ENCODE results near the gene AGPAT4.

The AGPAT4 gene

DNA sequence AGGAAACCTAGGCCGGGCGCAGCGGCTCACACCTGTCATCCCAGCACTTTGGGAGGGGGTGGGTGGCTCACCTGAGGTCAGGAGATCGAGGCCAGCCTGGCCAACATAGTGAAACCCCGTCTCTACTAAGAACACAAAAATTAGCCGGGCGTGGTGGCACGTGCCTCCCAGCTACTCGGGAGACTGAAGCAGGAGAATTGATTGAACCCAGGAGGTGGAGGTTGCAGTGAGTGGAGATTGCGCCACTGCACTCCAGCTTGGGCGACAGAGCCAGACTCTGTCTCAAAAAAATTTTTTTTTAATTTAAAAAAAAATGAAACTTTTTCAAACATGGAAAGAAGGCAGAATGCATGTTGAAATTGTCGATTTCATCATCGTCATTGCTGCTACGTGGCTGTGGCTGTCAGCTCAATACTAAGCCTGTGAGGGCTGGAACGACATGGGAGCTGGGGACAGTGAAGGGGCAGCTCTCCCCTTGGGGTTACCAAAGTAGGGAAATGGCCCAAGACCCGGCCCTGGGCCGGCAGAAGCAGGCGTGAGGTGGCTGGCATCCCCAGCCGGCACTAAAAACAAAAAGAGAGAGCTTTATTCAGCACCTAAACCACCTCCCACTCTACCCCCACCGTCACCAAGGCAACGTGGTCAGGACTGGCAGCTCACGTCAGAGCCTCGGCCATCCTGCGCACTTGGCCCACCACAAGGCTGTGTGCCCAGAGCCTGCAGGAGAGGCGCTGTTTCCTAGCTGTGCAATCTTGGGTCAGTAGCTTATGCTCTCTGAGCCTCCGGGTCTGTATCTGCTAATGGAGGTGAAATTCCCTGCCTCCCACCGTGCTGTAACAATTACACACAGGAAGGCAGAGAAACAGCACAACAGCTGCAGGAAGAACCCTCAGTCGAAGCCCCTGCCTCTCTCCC is 30.8 kb downstream of the AGPAT4 start:
- Histone ChIP-seq H3K27me3 (ENCODE audit: control insufficient read depth, low read length) (no peaks in the 10 kb centered on the region), H3K9me3 (ENCODE audit: control insufficient read depth, insufficient read depth, low read length) (no peaks in the 10 kb centered on the region), H4K20me1 (ENCODE audit: control insufficient read depth, insufficient read depth, low read depth, low read length) (no peaks in the 10 kb centered on the region), H3K4me3 (ENCODE audit: low read length) (no peak overlapping the region), H3F3A (ENCODE audit: control insufficient read depth, insufficient read depth) (no peaks in the 10 kb centered on the region), H3K4me1 (ENCODE audit: control insufficient read depth, low read length) (no peaks in the 10 kb centered on the region), H3K27ac (ENCODE audit: low read depth, low read length) (no peak overlapping the region), H3K4me2 (ENCODE audit: low read length) (no peak overlapping the region), H3K9me2 (replicated peaks; ENCODE audit: control insufficient read depth, low read length) (no peaks in the 10 kb centered on the region), H3K36me3 (ENCODE audit: control insufficient read depth, low read length) (no peaks in the 10 kb centered on the region), H3K79me2 (ENCODE audit: control insufficient read depth, low read length) (no peaks in the 10 kb centered on the region)
- no peak for TF ChIP-seq EZH2phosphoT487 (IDR thresholded peaks at IDR 0.05; ENCODE audit: borderline replicate concordance, low read length)
- TF ChIP-seq, protein P1, sequence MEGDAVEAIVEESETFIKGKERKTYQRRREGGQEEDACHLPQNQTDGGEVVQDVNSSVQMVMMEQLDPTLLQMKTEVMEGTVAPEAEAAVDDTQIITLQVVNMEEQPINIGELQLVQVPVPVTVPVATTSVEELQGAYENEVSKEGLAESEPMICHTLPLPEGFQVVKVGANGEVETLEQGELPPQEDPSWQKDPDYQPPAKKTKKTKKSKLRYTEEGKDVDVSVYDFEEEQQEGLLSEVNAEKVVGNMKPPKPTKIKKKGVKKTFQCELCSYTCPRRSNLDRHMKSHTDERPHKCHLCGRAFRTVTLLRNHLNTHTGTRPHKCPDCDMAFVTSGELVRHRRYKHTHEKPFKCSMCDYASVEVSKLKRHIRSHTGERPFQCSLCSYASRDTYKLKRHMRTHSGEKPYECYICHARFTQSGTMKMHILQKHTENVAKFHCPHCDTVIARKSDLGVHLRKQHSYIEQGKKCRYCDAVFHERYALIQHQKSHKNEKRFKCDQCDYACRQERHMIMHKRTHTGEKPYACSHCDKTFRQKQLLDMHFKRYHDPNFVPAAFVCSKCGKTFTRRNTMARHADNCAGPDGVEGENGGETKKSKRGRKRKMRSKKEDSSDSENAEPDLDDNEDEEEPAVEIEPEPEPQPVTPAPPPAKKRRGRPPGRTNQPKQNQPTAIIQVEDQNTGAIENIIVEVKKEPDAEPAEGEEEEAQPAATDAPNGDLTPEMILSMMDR (IDR thresholded peaks at IDR 0.05; ENCODE audit: low read depth, low read length, poor library complexity, severe bottlenecking) = no peak

DNA sequence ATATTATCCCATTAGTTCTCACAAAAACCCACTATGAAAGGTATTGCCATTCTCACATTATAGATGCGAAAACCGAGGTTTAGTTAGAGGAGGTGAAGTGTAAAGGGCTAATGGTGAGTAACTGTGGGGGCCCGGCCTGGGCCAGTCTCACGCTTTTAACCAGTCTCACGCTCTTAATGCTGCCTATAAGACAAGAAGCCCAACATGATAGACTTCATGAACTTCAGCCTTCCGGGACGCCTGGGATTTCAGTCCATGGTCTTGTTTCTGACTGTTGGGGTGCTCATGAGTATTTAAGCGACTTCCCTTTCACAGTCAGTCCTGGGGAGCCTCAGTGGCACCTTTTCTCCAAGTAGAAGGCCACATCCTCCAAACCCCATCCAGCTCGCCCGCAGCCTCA is 31.7 kb downstream of the AGPAT4 start:
- Histone ChIP-seq H3K27me3 (ENCODE audit: control insufficient read depth, low read length) (no peaks in the 10 kb centered on the region), H3K79me2 (ENCODE audit: control insufficient read depth, low read length) (no peaks in the 10 kb centered on the region), H3K36me3 (ENCODE audit: control insufficient read depth, low read length) (no peaks in the 10 kb centered on the region), H3K4me2 (ENCODE audit: low read length) (no peak overlapping the region), H3F3A (ENCODE audit: control insufficient read depth, insufficient read depth) (no peaks in the 10 kb centered on the region), H3K9me2 (replicated peaks; ENCODE audit: control insufficient read depth, low read length) (no peaks in the 10 kb centered on the region), H3K9me3 (ENCODE audit: control insufficient read depth, insufficient read depth, low read length) (no peaks in the 10 kb centered on the region), H3K4me1 (ENCODE audit: control insufficient read depth, low read length) (no peaks in the 10 kb centered on the region), H3K27ac (ENCODE audit: low read depth, low read length) (no peak overlapping the region), H3K4me3 (ENCODE audit: low read length) (no peak overlapping the region), H4K20me1 (ENCODE audit: control insufficient read depth, insufficient read depth, low read depth, low read length) (no peaks in the 10 kb centered on the region)
- no peak for TF ChIP-seq EZH2phosphoT487 (IDR thresholded peaks at IDR 0.05; ENCODE audit: borderline replicate concordance, low read length)
- TF ChIP-seq, protein P1 (IDR thresholded peaks at IDR 0.05; ENCODE audit: low read depth, low read length, poor library complexity, severe bottlenecking) = no peak

GRCh38 chr6:161239001-161239400 is 34.9 kb downstream of the AGPAT4 start:
- Histone ChIP-seq H3K4me1 (ENCODE audit: control insufficient read depth, low read length) (no peaks in the 10 kb centered on the region), H3F3A (ENCODE audit: control insufficient read depth, insufficient read depth) (no peaks in the 10 kb centered on the region), H3K36me3 (ENCODE audit: control insufficient read depth, low read length) (no peaks in the 10 kb centered on the region), H3K9me3 (ENCODE audit: control insufficient read depth, insufficient read depth, low read length) (no peaks in the 10 kb centered on the region), H4K20me1 (ENCODE audit: control insufficient read depth, insufficient read depth, low read depth, low read length) (no peaks in the 10 kb centered on the region), H3K79me2 (ENCODE audit: control insufficient read depth, low read length) (no peaks in the 10 kb centered on the region), H3K9me2 (replicated peaks; ENCODE audit: control insufficient read depth, low read length) (no peaks in the 10 kb centered on the region), H3K27ac (ENCODE audit: low read depth, low read length) (no peak overlapping the region), H3K4me2 (ENCODE audit: low read length) (no peak overlapping the region), H3K27me3 (ENCODE audit: control insufficient read depth, low read length) (no peaks in the 10 kb centered on the region), H3K4me3 (ENCODE audit: low read length) (no peak overlapping the region)
- TF ChIP-seq, protein P1 (IDR thresholded peaks at IDR 0.05; ENCODE audit: low read depth, low read length, poor library complexity, severe bottlenecking) = no peak
- no peak for TF ChIP-seq EZH2phosphoT487 (IDR thresholded peaks at IDR 0.05; ENCODE audit: borderline replicate concordance, low read length)

Data from DOHH2 (cell line).